GM23338 (cell line): Measurements from ENCODE around the gene MAGEA4. TPM values are rescaled to one million over a fixed set of nuclear protein-coding genes. Genes with fewer than 3 reads are reported as not detected.

Experiments
- ATAC-seq: fragments of 200-7000 bp; cut with Tn5 transposase; 3 replicates; pipeline ENCODE4 v1.9.1; 2020
- DNase-seq: peaks from one replicate; pipeline ENCODE4 v3.0.0-alpha.2; 2015; ENCODE audit warnings: low spot score
- H2AFZ ChIP-seq: fragments of 200-600 bp; sonication (generic); 2 replicates; pipeline ENCODE4 v1.8.0; 2016; ENCODE audit warnings: antibody characterized with exemption, mild to moderate bottlenecking, moderate library complexity
- H3F3A ChIP-seq: fragments of 200-600 bp; sonication (generic); replicated peaks from 2 replicates; pipeline ENCODE4 v1.8.0; 2017; ENCODE audit warnings: antibody characterized with exemption, mixed run types, low read depth
- H3K27ac ChIP-seq: fragments of 200-600 bp; sonication (generic); 2 replicates; pipeline ENCODE4 v1.6.1; 2016; ENCODE audit warnings: low read depth
- H3K27me3 ChIP-seq: fragments of 200-600 bp; sonication (generic); 2 replicates; pipeline ENCODE4 v1.8.0; 2016; ENCODE audit warnings: mild to moderate bottlenecking, mixed run types, moderate library complexity; ENCODE audit not compliant: insufficient read depth
- H3K36me3 ChIP-seq: fragments of 200-600 bp; sonication (generic); 2 replicates; pipeline ENCODE4 v1.8.0; 2016; ENCODE audit warnings: mild to moderate bottlenecking; ENCODE audit not compliant: insufficient read depth
- H3K4me1 ChIP-seq: fragments of 200-600 bp; sonication (generic); 2 replicates; pipeline ENCODE4 v1.8.0; 2016; ENCODE audit warnings: mild to moderate bottlenecking, moderate library complexity; ENCODE audit not compliant: insufficient read depth
- H3K4me2 ChIP-seq: fragments of 200-600 bp; sonication (generic); 2 replicates; pipeline ENCODE4 v1.7.1; 2017; ENCODE audit warnings: mixed run types
- H3K4me3 ChIP-seq: fragments of 200-600 bp; sonication (generic); 2 replicates; pipeline ENCODE4 v1.6.1; 2016; ENCODE audit warnings: mixed run types
- H3K79me2 ChIP-seq: fragments of 200-600 bp; sonication (generic); replicated peaks from 2 replicates; pipeline ENCODE4 v1.8.0; 2017; ENCODE audit warnings: mild to moderate bottlenecking; ENCODE audit not compliant: insufficient read depth
- H3K9me2 ChIP-seq: fragments of 200-600 bp; sonication (generic); 2 replicates; pipeline ENCODE4 v1.8.0; 2017; ENCODE audit not compliant: insufficient read depth
- H4K20me1 ChIP-seq: fragments of 200-600 bp; sonication (generic); replicated peaks from 2 replicates; pipeline ENCODE4 v1.8.0; 2017; ENCODE audit warnings: mild to moderate bottlenecking; ENCODE audit not compliant: insufficient read depth
- H3K27ac Mint-ChIP-seq: 2 replicates; pipeline ENCODE4 v1.8.0; 2020; ENCODE audit warnings: inconsistent platforms, mild to moderate bottlenecking, moderate library complexity, mixed read lengths
- H3K27me3 Mint-ChIP-seq: 3 replicates; pipeline ENCODE4 v1.8.0; 2022; ENCODE audit warnings: low read depth, mild to moderate bottlenecking, moderate library complexity, mixed read lengths, inconsistent platforms; ENCODE audit not compliant: insufficient read depth, poor library complexity
- H3K36me3 Mint-ChIP-seq: 3 replicates; pipeline ENCODE4 v1.8.0; 2021; ENCODE audit warnings: low read depth, mild to moderate bottlenecking, inconsistent platforms, moderate library complexity, mixed read lengths
- H3K4me1 Mint-ChIP-seq: 3 replicates; pipeline ENCODE4 v1.8.0; 2020; ENCODE audit warnings: mild to moderate bottlenecking, inconsistent platforms, mixed read lengths
- H3K4me3 Mint-ChIP-seq: 3 replicates; pipeline ENCODE4 v1.8.0; 2021; ENCODE audit warnings: moderate library complexity, mild to moderate bottlenecking, inconsistent platforms, mixed read lengths
- H3K9me3 Mint-ChIP-seq: 3 replicates; pipeline ENCODE4 v1.8.0; 2020; ENCODE audit warnings: moderate library complexity, mild to moderate bottlenecking, inconsistent platforms, mixed read lengths
- CREB1 ChIP-seq: fragments of 250-450 bp; sonication (Bioruptor Pico); IDR thresholded peaks from 2 replicates; pipeline ENCODE4 v1.5.0; 2020; ENCODE audit warnings: low read depth, mild to moderate bottlenecking, moderate library complexity
- EZH2 ChIP-seq: fragments of 200-600 bp; sonication (generic); IDR thresholded peaks from one replicate; pipeline ENCODE4 v1.8.0; 2017; ENCODE audit warnings: antibody characterized with exemption, mild to moderate bottlenecking, low read depth; ENCODE audit not compliant: unreplicated experiment
- EZH2phosphoT487 ChIP-seq: fragments of 200-600 bp; sonication (generic); IDR thresholded peaks from one replicate; pipeline ENCODE4 v1.8.1; 2018; ENCODE audit warnings: antibody characterized with exemption; ENCODE audit not compliant: unreplicated experiment
- JUNB ChIP-seq: IDR thresholded peaks from one replicate; pipeline ENCODE4 v1.6.1; 2016; ENCODE audit warnings: antibody characterized with exemption; ENCODE audit not compliant: unreplicated experiment
- NANOG ChIP-seq: IDR thresholded peaks from 2 replicates; pipeline ENCODE4 v1.6.1; 2016; ENCODE audit warnings: antibody characterized with exemption, borderline replicate concordance
- STAT1 ChIP-seq: IDR thresholded peaks from one replicate; pipeline ENCODE4 v1.6.1; 2016; ENCODE audit warnings: antibody characterized with exemption; ENCODE audit not compliant: unreplicated experiment
- ZNF331 ChIP-seq: fragments of 250-450 bp; sonication (Bioruptor Pico); IDR thresholded peaks from 2 replicates; pipeline ENCODE4 v1.5.0; 2020; ENCODE audit warnings: low read depth, mild to moderate bottlenecking, moderate library complexity
- polyA plus RNA-seq: library from polyadenylated mRNA; unstranded; fragments of >200 nt; fragmentation: Nextera tagmentation; extraction: Ambion mirVana; gene quantifications from 2 replicates; pipeline ENCODE4 v1.2.1, GENCODE V29; 2016
- total RNA-seq: library from RNA; depleted of rRNA; stranded (reverse); fragments of >200 nt; shearing (Covaris generic); gene quantifications from 2 replicates; pipeline ENCODE4 v1.2.3, GENCODE V29; 2014
- TF ChIP-seq, protein P1 (sequence below): IDR thresholded peaks from one replicate; pipeline ENCODE4 v1.6.1; 2018; ENCODE audit warnings: antibody characterized with exemption; ENCODE audit not compliant: unreplicated experiment
- TF ChIP-seq, protein P2 (sequence below): IDR thresholded peaks from 2 replicates; pipeline ENCODE4 v1.6.1; 2016; ENCODE audit warnings: antibody characterized with exemption
- TF ChIP-seq, protein P3 (sequence below), 2 experiments: fragments of 200-600 bp in 1 of 2; sonication (generic) in 1 of 2; conservative IDR thresholded peaks; 2 replicates each; pipeline versions ENCODE4 v1.5.1 to v1.6.1; 2016 to 2017; ENCODE audit warnings: antibody characterized with exemption in 2 of 2, low read depth in 2 of 2, mild to moderate bottlenecking in 2 of 2, moderate library complexity in 1 of 2
- TF ChIP-seq, protein P4 (sequence below): fragments of 250-450 bp; sonication (Bioruptor Pico); IDR thresholded peaks from 2 replicates; pipeline ENCODE4 v1.5.0; 2020; ENCODE audit warnings: mild to moderate bottlenecking, moderate library complexity

The MAGEA4 gene
- total and polyA plus RNA-seq, 2 experiments from 2014 or later = 0.73 to 2.8 TPM

DNA sequence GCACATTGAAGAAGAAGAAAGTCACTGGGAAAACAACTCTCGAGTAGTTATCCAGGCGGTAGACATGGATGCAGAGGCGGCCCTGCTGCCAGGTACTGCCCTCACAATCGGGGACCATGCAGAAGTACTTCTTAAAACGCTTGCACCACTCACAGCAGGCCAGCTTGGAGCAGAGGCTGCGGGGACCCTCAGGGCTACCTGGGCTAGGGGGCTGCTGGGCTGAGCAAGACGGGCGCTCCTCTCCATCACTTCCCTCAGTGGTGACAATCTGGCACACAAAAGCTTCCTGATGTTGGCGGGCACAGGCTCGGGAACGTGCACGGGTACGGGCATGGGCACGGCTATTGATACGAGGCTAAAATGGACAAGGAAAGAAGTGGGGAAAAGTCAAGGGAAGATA is 42.0 kb downstream of the MAGEA4 start (continued):
- TF ChIP-seq, protein P1, sequence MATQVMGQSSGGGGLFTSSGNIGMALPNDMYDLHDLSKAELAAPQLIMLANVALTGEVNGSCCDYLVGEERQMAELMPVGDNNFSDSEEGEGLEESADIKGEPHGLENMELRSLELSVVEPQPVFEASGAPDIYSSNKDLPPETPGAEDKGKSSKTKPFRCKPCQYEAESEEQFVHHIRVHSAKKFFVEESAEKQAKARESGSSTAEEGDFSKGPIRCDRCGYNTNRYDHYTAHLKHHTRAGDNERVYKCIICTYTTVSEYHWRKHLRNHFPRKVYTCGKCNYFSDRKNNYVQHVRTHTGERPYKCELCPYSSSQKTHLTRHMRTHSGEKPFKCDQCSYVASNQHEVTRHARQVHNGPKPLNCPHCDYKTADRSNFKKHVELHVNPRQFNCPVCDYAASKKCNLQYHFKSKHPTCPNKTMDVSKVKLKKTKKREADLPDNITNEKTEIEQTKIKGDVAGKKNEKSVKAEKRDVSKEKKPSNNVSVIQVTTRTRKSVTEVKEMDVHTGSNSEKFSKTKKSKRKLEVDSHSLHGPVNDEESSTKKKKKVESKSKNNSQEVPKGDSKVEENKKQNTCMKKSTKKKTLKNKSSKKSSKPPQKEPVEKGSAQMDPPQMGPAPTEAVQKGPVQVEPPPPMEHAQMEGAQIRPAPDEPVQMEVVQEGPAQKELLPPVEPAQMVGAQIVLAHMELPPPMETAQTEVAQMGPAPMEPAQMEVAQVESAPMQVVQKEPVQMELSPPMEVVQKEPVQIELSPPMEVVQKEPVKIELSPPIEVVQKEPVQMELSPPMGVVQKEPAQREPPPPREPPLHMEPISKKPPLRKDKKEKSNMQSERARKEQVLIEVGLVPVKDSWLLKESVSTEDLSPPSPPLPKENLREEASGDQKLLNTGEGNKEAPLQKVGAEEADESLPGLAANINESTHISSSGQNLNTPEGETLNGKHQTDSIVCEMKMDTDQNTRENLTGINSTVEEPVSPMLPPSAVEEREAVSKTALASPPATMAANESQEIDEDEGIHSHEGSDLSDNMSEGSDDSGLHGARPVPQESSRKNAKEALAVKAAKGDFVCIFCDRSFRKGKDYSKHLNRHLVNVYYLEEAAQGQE = no peak
- TF ChIP-seq EZH2phosphoT487 = no peak
- no peak for TF ChIP-seq STAT1
- no peak for TF ChIP-seq EZH2
- TF ChIP-seq, protein P2, sequence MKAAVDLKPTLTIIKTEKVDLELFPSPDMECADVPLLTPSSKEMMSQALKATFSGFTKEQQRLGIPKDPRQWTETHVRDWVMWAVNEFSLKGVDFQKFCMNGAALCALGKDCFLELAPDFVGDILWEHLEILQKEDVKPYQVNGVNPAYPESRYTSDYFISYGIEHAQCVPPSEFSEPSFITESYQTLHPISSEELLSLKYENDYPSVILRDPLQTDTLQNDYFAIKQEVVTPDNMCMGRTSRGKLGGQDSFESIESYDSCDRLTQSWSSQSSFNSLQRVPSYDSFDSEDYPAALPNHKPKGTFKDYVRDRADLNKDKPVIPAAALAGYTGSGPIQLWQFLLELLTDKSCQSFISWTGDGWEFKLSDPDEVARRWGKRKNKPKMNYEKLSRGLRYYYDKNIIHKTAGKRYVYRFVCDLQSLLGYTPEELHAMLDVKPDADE = no peak

DNA sequence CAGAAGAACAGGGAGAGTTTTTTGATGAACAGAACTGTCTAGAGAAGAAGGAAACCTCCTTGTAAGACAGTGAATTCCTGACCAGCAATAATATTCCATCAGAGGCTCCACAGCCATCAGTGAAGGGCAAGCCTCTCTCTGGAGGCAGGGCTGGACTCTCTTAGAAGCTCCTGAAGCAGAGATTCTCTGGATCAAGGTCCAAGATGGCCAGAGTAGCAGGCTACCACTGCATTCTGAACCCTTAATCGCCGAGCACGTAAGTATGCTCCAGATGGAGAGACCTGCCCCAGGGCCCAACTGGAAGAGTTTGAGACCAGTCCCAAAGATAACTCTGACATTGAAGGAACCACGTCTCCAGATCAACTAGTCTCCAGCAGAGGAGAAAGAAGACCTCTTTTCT is 45.4 kb downstream of the MAGEA4 start:
- no peak overlapping the region for H3K4me2 ChIP-seq
- H3K27ac ChIP-seq = no peak overlapping the region
- Mint-ChIP-seq H3K27ac (no peak overlapping the region), H3K36me3 (peaks cover 35% of the 10 kb centered on the region), H3K27me3 (peaks cover 2% of the 10 kb centered on the region), H3K4me1 (no peaks in the 10 kb centered on the region), H3K4me3 (no peak overlapping the region), H3K9me3 (peaks cover 3% of the 10 kb centered on the region; the same call in 2 of the 3 replicates)
- no peaks in the 10 kb centered on the region for H4K20me1 ChIP-seq
- no peaks in the 10 kb centered on the region for H3K9me2 ChIP-seq
- no peak for DNase-seq
- no peaks in the 10 kb centered on the region for H3K4me1 ChIP-seq
- H3K79me2 ChIP-seq = no peaks in the 10 kb centered on the region
- no peak overlapping the region for H2AFZ ChIP-seq
- no peaks in the 10 kb centered on the region for H3K36me3 ChIP-seq
- H3F3A ChIP-seq = no peaks in the 10 kb centered on the region
- no peak overlapping the region for H3K4me3 ChIP-seq
- no peaks in the 10 kb centered on the region for H3K27me3 ChIP-seq
- ATAC-seq = no peak
- TF ChIP-seq STAT1 = no peak
- no peak for TF ChIP-seq CREB1 (CRISPR knock-in tag)
- no peak for TF ChIP-seq EZH2phosphoT487
- no peak for TF ChIP-seq ZNF331 (CRISPR knock-in tag)
- no peak for TF ChIP-seq NANOG
- no peak for TF ChIP-seq JUNB
- TF ChIP-seq, protein P2 = no peak
- TF ChIP-seq, protein P3, sequence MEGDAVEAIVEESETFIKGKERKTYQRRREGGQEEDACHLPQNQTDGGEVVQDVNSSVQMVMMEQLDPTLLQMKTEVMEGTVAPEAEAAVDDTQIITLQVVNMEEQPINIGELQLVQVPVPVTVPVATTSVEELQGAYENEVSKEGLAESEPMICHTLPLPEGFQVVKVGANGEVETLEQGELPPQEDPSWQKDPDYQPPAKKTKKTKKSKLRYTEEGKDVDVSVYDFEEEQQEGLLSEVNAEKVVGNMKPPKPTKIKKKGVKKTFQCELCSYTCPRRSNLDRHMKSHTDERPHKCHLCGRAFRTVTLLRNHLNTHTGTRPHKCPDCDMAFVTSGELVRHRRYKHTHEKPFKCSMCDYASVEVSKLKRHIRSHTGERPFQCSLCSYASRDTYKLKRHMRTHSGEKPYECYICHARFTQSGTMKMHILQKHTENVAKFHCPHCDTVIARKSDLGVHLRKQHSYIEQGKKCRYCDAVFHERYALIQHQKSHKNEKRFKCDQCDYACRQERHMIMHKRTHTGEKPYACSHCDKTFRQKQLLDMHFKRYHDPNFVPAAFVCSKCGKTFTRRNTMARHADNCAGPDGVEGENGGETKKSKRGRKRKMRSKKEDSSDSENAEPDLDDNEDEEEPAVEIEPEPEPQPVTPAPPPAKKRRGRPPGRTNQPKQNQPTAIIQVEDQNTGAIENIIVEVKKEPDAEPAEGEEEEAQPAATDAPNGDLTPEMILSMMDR (conservative IDR thresholded peaks at IDR 0.05; ENCODE audit: low read depth in 2 of 2) = no peak
- TF ChIP-seq, protein P4, sequence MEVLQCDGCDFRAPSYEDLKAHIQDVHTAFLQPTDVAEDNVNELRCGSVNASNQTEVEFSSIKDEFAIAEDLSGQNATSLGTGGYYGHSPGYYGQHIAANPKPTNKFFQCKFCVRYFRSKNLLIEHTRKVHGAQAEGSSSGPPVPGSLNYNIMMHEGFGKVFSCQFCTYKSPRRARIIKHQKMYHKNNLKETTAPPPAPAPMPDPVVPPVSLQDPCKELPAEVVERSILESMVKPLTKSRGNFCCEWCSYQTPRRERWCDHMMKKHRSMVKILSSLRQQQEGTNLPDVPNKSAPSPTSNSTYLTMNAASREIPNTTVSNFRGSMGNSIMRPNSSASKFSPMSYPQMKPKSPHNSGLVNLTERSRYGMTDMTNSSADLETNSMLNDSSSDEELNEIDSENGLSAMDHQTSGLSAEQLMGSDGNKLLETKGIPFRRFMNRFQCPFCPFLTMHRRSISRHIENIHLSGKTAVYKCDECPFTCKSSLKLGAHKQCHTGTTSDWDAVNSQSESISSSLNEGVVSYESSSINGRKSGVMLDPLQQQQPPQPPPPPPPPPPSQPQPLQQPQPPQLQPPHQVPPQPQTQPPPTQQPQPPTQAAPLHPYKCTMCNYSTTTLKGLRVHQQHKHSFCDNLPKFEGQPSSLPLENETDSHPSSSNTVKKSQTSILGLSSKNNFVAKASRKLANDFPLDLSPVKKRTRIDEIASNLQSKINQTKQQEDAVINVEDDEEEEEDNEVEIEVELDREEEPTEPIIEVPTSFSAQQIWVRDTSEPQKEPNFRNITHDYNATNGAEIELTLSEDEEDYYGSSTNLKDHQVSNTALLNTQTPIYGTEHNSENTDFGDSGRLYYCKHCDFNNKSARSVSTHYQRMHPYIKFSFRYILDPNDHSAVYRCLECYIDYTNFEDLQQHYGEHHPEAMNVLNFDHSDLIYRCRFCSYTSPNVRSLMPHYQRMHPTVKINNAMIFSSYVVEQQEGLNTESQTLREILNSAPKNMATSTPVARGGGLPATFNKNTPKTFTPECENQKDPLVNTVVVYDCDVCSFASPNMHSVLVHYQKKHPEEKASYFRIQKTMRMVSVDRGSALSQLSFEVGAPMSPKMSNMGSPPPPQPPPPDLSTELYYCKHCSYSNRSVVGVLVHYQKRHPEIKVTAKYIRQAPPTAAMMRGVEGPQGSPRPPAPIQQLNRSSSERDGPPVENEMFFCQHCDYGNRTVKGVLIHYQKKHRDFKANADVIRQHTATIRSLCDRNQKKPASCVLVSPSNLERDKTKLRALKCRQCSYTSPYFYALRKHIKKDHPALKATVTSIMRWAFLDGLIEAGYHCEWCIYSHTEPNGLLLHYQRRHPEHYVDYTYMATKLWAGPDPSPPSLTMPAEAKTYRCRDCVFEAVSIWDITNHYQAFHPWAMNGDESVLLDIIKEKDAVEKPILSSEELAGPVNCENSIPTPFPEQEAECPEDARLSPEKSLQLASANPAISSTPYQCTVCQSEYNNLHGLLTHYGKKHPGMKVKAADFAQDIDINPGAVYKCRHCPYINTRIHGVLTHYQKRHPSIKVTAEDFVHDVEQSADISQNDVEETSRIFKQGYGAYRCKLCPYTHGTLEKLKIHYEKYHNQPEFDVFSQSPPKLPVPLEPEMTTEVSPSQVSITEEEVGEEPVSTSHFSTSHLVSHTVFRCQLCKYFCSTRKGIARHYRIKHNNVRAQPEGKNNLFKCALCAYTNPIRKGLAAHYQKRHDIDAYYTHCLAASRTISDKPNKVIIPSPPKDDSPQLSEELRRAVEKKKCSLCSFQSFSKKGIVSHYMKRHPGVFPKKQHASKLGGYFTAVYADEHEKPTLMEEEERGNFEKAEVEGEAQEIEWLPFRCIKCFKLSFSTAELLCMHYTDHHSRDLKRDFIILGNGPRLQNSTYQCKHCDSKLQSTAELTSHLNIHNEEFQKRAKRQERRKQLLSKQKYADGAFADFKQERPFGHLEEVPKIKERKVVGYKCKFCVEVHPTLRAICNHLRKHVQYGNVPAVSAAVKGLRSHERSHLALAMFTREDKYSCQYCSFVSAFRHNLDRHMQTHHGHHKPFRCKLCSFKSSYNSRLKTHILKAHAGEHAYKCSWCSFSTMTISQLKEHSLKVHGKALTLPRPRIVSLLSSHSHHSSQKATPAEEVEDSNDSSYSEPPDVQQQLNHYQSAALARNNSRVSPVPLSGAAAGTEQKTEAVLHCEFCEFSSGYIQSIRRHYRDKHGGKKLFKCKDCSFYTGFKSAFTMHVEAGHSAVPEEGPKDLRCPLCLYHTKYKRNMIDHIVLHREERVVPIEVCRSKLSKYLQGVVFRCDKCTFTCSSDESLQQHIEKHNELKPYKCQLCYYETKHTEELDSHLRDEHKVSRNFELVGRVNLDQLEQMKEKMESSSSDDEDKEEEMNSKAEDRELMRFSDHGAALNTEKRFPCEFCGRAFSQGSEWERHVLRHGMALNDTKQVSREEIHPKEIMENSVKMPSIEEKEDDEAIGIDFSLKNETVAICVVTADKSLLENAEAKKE (CRISPR knock-in tag) = no peak
